ENCODE measurements around the gene TPBGL. TPM values are rescaled to one million over a fixed set of nuclear protein-coding genes. Genes with fewer than 3 reads are reported as not detected.
A peak's percentile ranks its signal among the peaks of the same experiment; 100 is the strongest.

The TPBGL gene, protein sequence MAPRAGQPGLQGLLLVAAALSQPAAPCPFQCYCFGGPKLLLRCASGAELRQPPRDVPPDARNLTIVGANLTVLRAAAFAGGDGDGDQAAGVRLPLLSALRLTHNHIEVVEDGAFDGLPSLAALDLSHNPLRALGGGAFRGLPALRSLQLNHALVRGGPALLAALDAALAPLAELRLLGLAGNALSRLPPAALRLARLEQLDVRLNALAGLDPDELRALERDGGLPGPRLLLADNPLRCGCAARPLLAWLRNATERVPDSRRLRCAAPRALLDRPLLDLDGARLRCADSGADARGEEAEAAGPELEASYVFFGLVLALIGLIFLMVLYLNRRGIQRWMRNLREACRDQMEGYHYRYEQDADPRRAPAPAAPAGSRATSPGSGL
- under 1 TPM; 0.14 to 0.28 TPM for total RNA-seq

DNA sequence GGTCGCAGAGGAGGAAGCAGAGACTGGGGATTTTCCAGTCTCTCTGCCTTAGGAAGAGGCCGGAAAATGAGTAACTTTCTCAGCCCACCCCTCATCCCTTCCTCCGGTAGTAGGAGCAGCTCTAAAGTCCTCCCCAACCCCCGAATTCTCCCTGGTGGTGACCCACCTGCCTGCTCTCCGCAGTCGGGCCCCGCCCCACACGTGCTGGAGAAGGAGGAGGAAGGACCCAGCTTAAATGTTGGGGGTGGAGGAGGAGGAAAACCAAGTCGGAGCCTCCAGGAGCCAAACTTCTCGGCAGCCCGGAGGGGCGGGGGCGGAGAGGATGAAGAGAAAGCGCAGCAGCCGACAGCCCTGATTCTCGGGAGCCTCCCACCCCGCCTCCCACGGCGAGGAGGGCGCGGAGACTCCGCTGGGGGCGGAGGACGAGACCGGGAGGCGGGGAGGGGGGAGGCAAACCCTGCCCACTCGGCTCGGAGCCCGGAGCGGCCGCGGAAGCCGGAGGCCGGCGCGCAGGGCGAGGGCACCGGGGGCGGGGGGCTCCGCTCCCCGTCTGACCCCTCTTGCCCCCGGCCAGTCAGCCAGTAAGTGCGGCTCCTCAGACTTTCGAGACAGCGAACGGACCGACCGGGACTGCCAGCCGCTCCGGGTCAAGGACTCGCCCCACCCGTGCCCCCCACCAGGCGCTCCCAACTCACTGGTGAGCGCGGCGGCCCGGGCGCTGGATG lies at the start of gene TPBGL:
TPBGL (plus strand) TSS at position 464 of the 725 bp plus-strand sequence. CDS start 276 bp downstream, outside the sequence.
- no peak within 1 kb of the TSS for H3K27ac Mint-ChIP-seq
- no peaks in the 10 kb centered on the region for H3K9me3 Mint-ChIP-seq
- H3K4me3 Mint-ChIP-seq: peak within 1 kb of the TSS; percentile 79
- DNase-seq: no peak
- H3K27me3 Mint-ChIP-seq: peaks cover 51% of the 10 kb centered on the region
- H3K36me3 Mint-ChIP-seq: no peaks in the 10 kb centered on the region
- H3K4me1 Mint-ChIP-seq: peaks cover 5% of the 10 kb centered on the region
- no peak for ATAC-seq (ENCODE audit: low read depth)
- POLR2A ChIA-PET: interaction anchor here (1.1 to 1.4 kb wide), 3 partner anchors 98 to 311 kb away, joined by 3 to 6 read pairs (median 4); no protein-coding TSS in a partner anchor

DNA sequence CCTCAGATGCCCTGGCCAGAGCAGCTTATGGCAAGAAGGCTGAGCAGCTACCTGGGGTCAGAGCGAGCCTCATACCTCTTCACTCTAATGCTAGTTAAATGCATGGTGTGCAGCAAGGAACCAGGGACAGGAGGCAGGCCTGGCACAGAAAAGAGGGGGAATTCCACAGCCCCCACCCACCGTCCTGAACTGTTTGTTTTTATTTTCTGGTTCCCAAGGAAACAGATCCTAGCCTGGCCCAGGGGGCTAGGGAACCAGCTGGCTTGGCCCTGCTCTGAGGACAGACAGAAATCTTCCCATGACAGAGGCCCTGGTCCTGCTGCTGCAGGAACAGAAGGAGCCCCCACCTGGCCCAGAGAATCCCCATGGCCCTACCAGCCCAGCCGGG lies 49.2 kb upstream of the TPBGL start:
- no peaks in the 10 kb centered on the region for H3K36me3 Mint-ChIP-seq
- H3K27me3 Mint-ChIP-seq: peaks cover 17% of the 10 kb centered on the region
- no peak overlapping the region for H3K4me3 Mint-ChIP-seq
- no peak overlapping the region for H3K27ac Mint-ChIP-seq
- no peaks in the 10 kb centered on the region for H3K9me3 Mint-ChIP-seq
- H3K4me1 Mint-ChIP-seq: peaks cover 11% of the 10 kb centered on the region
- DNase-seq (no peak), ATAC-seq (ENCODE audit: low read depth) (no peak)
- POLR2A ChIA-PET: no interaction called here

DNA sequence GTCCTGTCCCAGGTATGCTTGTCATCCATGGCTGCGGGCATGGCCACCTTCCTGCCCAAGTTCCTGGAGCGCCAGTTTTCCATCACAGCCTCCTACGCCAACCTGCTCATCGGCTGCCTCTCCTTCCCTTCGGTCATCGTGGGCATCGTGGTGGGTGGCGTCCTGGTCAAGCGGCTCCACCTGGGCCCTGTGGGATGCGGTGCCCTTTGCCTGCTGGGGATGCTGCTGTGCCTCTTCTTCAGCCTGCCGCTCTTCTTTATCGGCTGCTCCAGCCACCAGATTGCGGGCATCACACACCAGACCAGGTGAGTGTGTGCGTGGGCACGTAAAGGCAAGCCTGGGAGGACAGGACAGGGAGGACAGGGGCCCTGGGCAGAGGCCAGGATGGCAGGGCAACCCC lies 47.3 kb upstream of the TPBGL start:
- H3K36me3 Mint-ChIP-seq: no peaks in the 10 kb centered on the region
- ATAC-seq (ENCODE audit: low read depth): no peak
- no peak overlapping the region for H3K27ac Mint-ChIP-seq
- peaks cover 9% of the 10 kb centered on the region for H3K4me1 Mint-ChIP-seq
- DNase-seq: no peak
- POLR2A ChIA-PET: no interaction called here
- peaks cover 15% of the 10 kb centered on the region for H3K27me3 Mint-ChIP-seq
- H3K4me3 Mint-ChIP-seq: no peak overlapping the region
- no peaks in the 10 kb centered on the region for H3K9me3 Mint-ChIP-seq

DNA sequence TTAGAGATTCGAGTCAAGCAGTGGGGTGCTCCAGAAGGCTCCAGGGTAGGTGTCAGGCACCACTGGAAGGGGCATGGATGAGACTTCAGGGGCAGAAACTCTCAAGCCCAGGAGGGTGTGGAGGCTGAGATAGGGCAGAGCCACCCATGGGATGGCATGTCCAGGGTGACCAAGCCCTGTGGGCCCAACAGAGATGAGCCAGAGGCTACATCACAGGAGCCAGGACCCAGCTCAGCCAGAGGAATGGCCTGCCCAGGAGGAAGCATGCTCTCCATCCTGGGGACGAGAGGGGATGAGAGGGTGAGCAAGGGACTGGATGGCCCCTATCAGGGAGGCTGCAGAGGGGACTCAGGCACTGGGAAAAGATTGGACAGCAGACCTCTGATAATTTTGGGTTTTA lies 46.9 kb upstream of the TPBGL start:
- DNase-seq: no peak

DNA sequence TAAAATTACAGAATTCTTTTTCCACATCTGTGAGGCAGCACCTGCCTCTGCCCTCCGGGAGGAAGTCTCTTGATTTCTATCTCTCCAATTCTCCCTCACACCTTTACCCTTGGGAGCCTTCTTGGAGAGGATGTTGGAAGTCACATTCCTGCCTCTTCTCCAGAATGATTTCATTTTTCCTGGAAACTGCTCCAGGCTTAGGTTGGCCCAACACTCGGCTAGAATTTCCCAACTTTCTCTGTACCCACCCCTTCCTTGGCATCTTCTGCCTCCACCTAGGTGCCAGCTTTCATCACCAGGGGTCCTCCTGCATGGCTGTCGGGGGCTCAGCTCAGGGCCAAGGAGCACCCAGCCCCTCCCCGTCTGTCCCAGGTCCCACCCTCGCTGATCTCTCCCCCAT lies 46.4 kb upstream of the TPBGL start:
- H3K27ac Mint-ChIP-seq: no peak overlapping the region
- POLR2A ChIA-PET: no interaction called here
- H3K4me1 Mint-ChIP-seq: peaks cover 3% of the 10 kb centered on the region
- ATAC-seq (ENCODE audit: low read depth): no peak
- no peaks in the 10 kb centered on the region for H3K36me3 Mint-ChIP-seq
- DNase-seq: no peak
- H3K9me3 Mint-ChIP-seq: no peaks in the 10 kb centered on the region
- peaks cover 11% of the 10 kb centered on the region for H3K27me3 Mint-ChIP-seq
- no peak overlapping the region for H3K4me3 Mint-ChIP-seq

More for the DNA sequence above, 46.9 kb upstream of the TPBGL start:
- Mint-ChIP-seq H3K9me3 (no peaks in the 10 kb centered on the region), H3K36me3 (no peaks in the 10 kb centered on the region), H3K4me1 (peaks cover 6% of the 10 kb centered on the region), H3K27me3 (peaks cover 14% of the 10 kb centered on the region), H3K27ac (no peak overlapping the region), H3K4me3 (no peak overlapping the region)
- POLR2A ChIA-PET: no interaction called here
- no peak for ATAC-seq (ENCODE audit: low read depth)

DNA sequence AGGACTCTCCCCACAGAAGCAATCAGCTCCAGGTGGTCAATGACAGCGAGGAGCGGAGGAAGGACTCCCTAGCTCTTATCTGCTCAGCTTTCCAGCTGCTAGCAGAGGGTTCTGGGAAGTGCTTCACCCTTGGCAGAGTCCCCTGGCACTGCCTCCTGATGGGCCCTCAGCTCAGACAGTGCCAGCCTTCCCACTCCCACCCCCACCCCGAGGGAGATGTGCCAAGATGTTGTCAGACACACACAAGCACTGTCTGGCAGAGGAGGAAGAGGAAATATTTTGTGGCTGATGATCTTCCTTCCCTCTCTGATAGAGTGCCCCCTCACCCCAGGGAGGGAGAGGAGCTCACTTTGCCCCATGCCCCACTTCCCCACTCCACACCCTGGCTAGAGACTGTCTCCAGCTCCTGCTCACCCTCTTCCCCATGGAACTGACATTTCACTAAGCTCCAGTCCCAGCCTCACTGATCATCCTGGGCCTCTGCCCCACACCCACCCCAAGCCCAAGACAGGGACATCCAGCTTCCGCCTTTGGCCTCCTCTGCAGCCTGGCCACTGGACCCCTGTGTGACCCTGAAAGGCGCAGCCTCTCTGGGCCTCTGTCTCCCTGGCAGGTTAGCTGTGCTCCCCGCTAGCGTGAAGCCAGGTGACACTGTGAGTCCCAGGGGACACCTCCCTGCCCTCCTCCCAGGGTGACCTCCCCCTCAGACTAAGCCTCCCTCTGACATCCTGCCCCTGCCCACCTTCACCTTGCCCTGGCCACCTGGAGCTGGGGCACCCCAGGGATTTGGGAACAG lies 45.2 kb upstream of the TPBGL start:
- POLR2A ChIA-PET: no interaction called here
- H3K4me3 Mint-ChIP-seq: no peak overlapping the region
- ATAC-seq (ENCODE audit: low read depth): no peak

DNA sequence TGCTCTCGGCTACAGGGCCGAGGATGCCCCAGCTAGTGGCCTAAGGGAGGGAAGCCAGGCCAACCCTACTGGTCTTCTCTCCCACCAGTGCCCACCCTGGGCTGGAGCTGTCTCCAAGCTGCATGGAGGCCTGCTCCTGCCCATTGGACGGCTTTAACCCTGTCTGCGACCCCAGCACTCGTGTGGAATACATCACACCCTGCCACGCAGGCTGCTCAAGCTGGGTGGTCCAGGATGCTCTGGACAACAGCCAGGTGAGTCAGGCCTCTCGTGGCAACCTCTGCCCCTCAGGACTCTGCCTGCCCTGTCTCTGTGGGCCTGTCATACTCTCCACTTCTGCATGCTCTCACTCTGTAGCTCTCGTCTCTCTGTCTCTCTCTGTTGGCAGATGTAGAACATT lies 44.1 kb upstream of the TPBGL start:
- H3K36me3 Mint-ChIP-seq: no peaks in the 10 kb centered on the region
- peaks cover 3% of the 10 kb centered on the region for H3K4me1 Mint-ChIP-seq
- H3K27ac Mint-ChIP-seq: no peak overlapping the region
- H3K27me3 Mint-ChIP-seq: peaks cover 9% of the 10 kb centered on the region
- DNase-seq (no peak), ATAC-seq (ENCODE audit: low read depth) (no peak)
- H3K9me3 Mint-ChIP-seq: no peaks in the 10 kb centered on the region
- POLR2A ChIA-PET: no interaction called here
- no peak overlapping the region for H3K4me3 Mint-ChIP-seq

More for the DNA sequence above, 45.2 kb upstream of the TPBGL start:
- Mint-ChIP-seq H3K36me3 (no peaks in the 10 kb centered on the region), H3K4me1 (peaks cover 3% of the 10 kb centered on the region), H3K27ac (no peak overlapping the region), H3K9me3 (no peaks in the 10 kb centered on the region), H3K27me3 (peaks cover 11% of the 10 kb centered on the region)
- no peak for DNase-seq

- Mint-ChIP-seq H3K9me3 (no peaks in the 10 kb centered on the region), H3K36me3 (no peaks in the 10 kb centered on the region), H3K27ac (no peak overlapping the region), H3K4me3 (no peak overlapping the region), H3K27me3 (peaks cover 9% of the 10 kb centered on the region), H3K4me1 (peaks cover 3% of the 10 kb centered on the region)
- DNase-seq: no peak
- no peak for ATAC-seq (ENCODE audit: low read depth)
- POLR2A ChIA-PET: no interaction called here
Observed at GRCh38 chr11:75197512-75198277, 42.9 kb upstream of the TPBGL start.

- H3K27ac Mint-ChIP-seq: no peak overlapping the region
- ATAC-seq (ENCODE audit: low read depth): no peak
- H3K9me3 Mint-ChIP-seq: no peaks in the 10 kb centered on the region
- DNase-seq: no peak
- H3K27me3 Mint-ChIP-seq: peaks cover 8% of the 10 kb centered on the region
- POLR2A ChIA-PET: no interaction called here
- H3K36me3 Mint-ChIP-seq: no peaks in the 10 kb centered on the region
- H3K4me1 Mint-ChIP-seq: peaks cover 3% of the 10 kb centered on the region
- H3K4me3 Mint-ChIP-seq: no peak overlapping the region
Observed at GRCh38 chr11:75198278-75198973, 42.1 kb upstream of the TPBGL start.

GRCh38 chr11:75199412-75199955 lies 41.1 kb upstream of the TPBGL start:
- peaks cover 8% of the 10 kb centered on the region for H3K27me3 Mint-ChIP-seq

GRCh38 chr11:75200051-75200450 lies 40.5 kb upstream of the TPBGL start:
- no peak for DNase-seq
- H3K27me3 Mint-ChIP-seq: peaks cover 5% of the 10 kb centered on the region
- H3K27ac Mint-ChIP-seq: no peak overlapping the region
- peaks cover 7% of the 10 kb centered on the region for H3K4me1 Mint-ChIP-seq
- H3K9me3 Mint-ChIP-seq: no peaks in the 10 kb centered on the region
- ATAC-seq (ENCODE audit: low read depth): no peak
- H3K4me3 Mint-ChIP-seq: no peak overlapping the region
- no peaks in the 10 kb centered on the region for H3K36me3 Mint-ChIP-seq
- POLR2A ChIA-PET: no interaction called here

More at GRCh38 chr11:75199412-75199955, 41.1 kb upstream of the TPBGL start:
- Mint-ChIP-seq H3K4me3 (no peak overlapping the region), H3K4me1 (peaks cover 5% of the 10 kb centered on the region), H3K36me3 (no peaks in the 10 kb centered on the region), H3K27ac (no peak overlapping the region), H3K9me3 (no peaks in the 10 kb centered on the region)
- POLR2A ChIA-PET: no interaction called here
- ATAC-seq (ENCODE audit: low read depth) (no peak), DNase-seq (no peak)

DNA sequence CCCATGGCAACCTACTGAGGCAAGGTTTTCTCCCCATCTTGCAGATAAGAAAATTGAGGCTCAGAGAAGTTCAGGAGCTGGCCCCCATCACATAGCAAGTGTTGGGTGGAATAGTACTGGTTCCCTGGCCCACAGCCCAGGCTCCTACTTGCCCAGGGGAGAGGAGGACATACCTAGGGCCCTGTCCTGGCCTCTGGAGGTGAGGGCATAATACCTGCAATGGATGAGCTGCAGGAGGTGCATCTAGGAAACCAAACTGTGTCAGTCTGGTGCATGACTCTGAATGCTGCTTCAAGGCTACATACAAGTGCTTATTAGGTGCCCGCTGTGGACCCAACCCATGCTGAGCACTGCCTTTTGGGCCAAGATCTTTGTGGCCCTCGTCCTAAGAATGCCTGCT lies 40.0 kb upstream of the TPBGL start:
- no peak for ATAC-seq (ENCODE audit: low read depth)
- DNase-seq: no peak
- peaks cover 4% of the 10 kb centered on the region for H3K4me1 Mint-ChIP-seq
- H3K27me3 Mint-ChIP-seq: peaks cover 5% of the 10 kb centered on the region
- H3K36me3 Mint-ChIP-seq: no peaks in the 10 kb centered on the region
- no peaks in the 10 kb centered on the region for H3K9me3 Mint-ChIP-seq
- no peak overlapping the region for H3K4me3 Mint-ChIP-seq
- H3K27ac Mint-ChIP-seq: no peak overlapping the region
- POLR2A ChIA-PET: no interaction called here

Data from activated naive CD8-positive, alpha-beta T cell treated with anti-CD3 and anti-CD28 coated beads, Interleukin-2, amount 10 ng/mL, durations not matched to agents 7 days and 5 days (primary cell).